ENCODE data around the gene DAAM2.

DAAM2 gene

GRCh38 chr6:39853604-39854003 is 61.4 kb downstream of the DAAM2 start:
- Histone ChIP-seq H3K9me3 (ENCODE audit: insufficient read depth, low read depth, low read length) (no peaks in the 10 kb centered on the region), H3K4me1 (ENCODE audit: insufficient read depth, low read length) (no peaks in the 10 kb centered on the region), H3K4me3 (ENCODE audit: low read length) (no peak overlapping the region), H3K36me3 (ENCODE audit: insufficient read depth, low read depth, low read length) (no peaks in the 10 kb centered on the region), H3K9ac (ENCODE audit: low read depth, low read length) (no peak overlapping the region), H3K27ac (ENCODE audit: low read length) (no peak overlapping the region), H3K27me3 (ENCODE audit: insufficient read depth, low read length) (no peaks in the 10 kb centered on the region)

GRCh38 chr6:39855356-39855995 is 63.3 kb downstream of the DAAM2 start:
- H3K27me3 ChIP-seq (ENCODE audit: insufficient read depth, low read length): no peaks in the 10 kb centered on the region

DNA sequence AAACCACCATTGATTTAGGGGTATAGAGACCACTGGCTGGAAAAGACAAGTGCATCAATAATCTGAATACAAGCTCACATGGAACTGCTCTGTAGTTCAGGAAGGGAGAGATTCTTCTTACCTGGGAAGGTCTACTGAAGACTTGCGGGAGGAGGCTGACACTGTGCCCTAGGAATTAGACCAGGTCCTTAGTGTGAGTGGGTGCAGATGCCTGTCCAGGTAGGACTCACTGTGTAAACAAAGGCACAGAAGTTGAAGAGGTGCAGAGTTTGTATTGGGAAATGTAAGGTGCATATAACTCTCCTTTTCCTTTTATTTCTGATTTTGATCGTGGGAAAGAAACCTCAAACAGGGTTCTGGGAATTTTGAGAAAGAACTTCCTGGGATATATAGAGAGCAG is 66.8 kb downstream of the DAAM2 start:
- Histone ChIP-seq H3K4me1 (ENCODE audit: insufficient read depth, low read length) (no peaks in the 10 kb centered on the region; the same call in 1 of the 2 replicates), H3K4me3 (ENCODE audit: low read length) (no peak overlapping the region), H3K27me3 (ENCODE audit: insufficient read depth, low read length) (no peaks in the 10 kb centered on the region), H3K9ac (ENCODE audit: low read depth, low read length) (no peak overlapping the region), H3K36me3 (ENCODE audit: insufficient read depth, low read depth, low read length) (no peaks in the 10 kb centered on the region), H3K27ac (ENCODE audit: low read length) (no peak overlapping the region), H3K9me3 (ENCODE audit: insufficient read depth, low read depth, low read length) (no peaks in the 10 kb centered on the region)

More at GRCh38 chr6:39855356-39855995, 63.3 kb downstream of the DAAM2 start:
- H3K9ac ChIP-seq (ENCODE audit: low read depth, low read length): no peak overlapping the region
- H3K4me1 ChIP-seq (ENCODE audit: insufficient read depth, low read length): no peaks in the 10 kb centered on the region
- H3K4me3 ChIP-seq (ENCODE audit: low read length): no peak overlapping the region
- H3K9me3 ChIP-seq (ENCODE audit: insufficient read depth, low read depth, low read length): no peaks in the 10 kb centered on the region
- H3K36me3 ChIP-seq (ENCODE audit: insufficient read depth, low read depth, low read length): no peaks in the 10 kb centered on the region
- H3K27ac ChIP-seq (ENCODE audit: low read length): no peak overlapping the region

- H3K36me3 ChIP-seq (ENCODE audit: insufficient read depth, low read depth, low read length): no peaks in the 10 kb centered on the region
- H3K4me3 ChIP-seq (ENCODE audit: low read length): no peak overlapping the region
- H3K9ac ChIP-seq (ENCODE audit: low read depth, low read length): no peak overlapping the region
- H3K4me1 ChIP-seq (ENCODE audit: insufficient read depth, low read length): peaks cover 3% of the 10 kb centered on the region; the same call in 1 of the 2 replicates
- no peaks in the 10 kb centered on the region for H3K27me3 ChIP-seq (ENCODE audit: insufficient read depth, low read length)
- no peaks in the 10 kb centered on the region for H3K9me3 ChIP-seq (ENCODE audit: insufficient read depth, low read depth, low read length)
- H3K27ac ChIP-seq (ENCODE audit: low read length): no peak overlapping the region
These were observed 69.5 kb downstream of the DAAM2 start for GRCh38 chr6:39861663-39862062.

DNA sequence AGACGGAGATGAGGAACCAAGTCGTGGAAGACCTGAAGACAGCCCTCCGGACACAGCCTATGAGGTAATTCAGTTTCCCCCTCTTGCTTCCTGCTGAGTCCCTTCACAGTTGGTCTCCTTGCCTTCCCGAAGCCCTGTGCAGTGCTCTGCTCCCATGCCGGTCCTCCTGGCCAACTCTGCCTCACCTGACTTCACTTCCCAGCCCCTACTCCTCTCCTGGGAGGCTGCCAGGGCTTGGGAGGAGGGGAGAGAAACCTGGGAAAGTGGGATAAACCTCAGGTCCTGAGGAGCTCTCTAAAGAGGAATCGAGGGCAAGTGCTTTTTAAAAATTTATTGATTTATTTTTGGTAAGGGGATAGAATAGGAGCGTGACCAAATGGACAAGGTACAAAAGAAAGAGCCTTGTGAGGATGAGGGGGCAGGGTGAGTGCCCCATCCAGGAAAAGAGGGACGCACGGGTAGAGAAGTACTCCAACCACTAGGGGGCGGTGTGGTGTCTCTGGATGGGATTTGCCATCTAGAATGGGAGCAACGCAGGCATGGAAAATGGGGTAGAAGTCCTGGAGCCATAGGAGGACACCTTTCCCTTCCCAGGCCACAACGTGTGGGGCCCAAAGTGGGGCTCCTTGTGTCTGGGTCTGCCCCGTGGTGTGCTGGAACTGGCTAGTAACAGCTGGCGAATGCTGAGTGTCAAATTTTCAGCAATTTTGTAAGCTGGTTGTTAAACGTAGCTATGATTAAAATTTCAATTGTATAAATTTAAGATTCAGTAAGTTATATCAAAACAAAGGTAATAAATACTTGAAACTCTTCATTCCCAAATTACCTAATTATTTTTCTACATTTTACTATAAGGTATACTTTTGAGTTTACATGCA is 73.1 kb downstream of the DAAM2 start:
- H3K4me1 ChIP-seq (ENCODE audit: insufficient read depth, low read length): peaks cover 11% of the 10 kb centered on the region
- H3K4me3 ChIP-seq (ENCODE audit: low read length): no peak overlapping the region
- no peaks in the 10 kb centered on the region for H3K36me3 ChIP-seq (ENCODE audit: insufficient read depth, low read depth, low read length)
- no peaks in the 10 kb centered on the region for H3K9me3 ChIP-seq (ENCODE audit: insufficient read depth, low read depth, low read length)
- no peak overlapping the region for H3K9ac ChIP-seq (ENCODE audit: low read depth, low read length)
- H3K27me3 ChIP-seq (ENCODE audit: insufficient read depth, low read length): no peaks in the 10 kb centered on the region
- H3K27ac ChIP-seq (ENCODE audit: low read length): no peak overlapping the region

- H3K4me3 ChIP-seq (ENCODE audit: low read length): no peak overlapping the region
- H3K27ac ChIP-seq (ENCODE audit: low read length): no peak overlapping the region
- H3K9me3 ChIP-seq (ENCODE audit: insufficient read depth, low read depth, low read length): no peaks in the 10 kb centered on the region
- H3K27me3 ChIP-seq (ENCODE audit: insufficient read depth, low read length): no peaks in the 10 kb centered on the region
- H3K9ac ChIP-seq (ENCODE audit: low read depth, low read length): no peak overlapping the region
- peaks cover 11% of the 10 kb centered on the region for H3K4me1 ChIP-seq (ENCODE audit: insufficient read depth, low read length)
- no peaks in the 10 kb centered on the region for H3K36me3 ChIP-seq (ENCODE audit: insufficient read depth, low read depth, low read length)
These were observed 75.4 kb downstream of the DAAM2 start for GRCh38 chr6:39867592-39867991.

DNA sequence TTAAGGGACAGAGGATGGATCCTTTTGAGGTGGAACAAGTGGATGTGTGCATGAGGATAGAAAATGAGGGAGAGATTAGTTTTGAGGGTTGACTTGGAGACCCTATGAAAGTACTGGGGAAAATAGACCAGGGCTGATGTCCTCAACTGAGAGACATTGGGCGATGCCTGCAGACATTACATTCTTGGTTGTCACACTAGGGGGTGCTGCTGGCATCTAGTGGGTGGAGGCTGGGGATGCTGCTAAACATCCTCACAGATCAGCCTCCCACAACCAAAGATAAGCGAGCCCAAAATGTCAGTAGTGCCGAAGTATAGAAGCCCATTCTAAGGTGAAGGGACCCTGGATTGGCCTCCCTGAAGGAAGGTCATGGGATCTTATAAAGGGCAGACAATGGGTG is 78.8 kb downstream of the DAAM2 start:
- H3K4me3 ChIP-seq (ENCODE audit: low read length): no peak overlapping the region
- no peak overlapping the region for H3K9ac ChIP-seq (ENCODE audit: low read depth, low read length)
- no peaks in the 10 kb centered on the region for H3K36me3 ChIP-seq (ENCODE audit: insufficient read depth, low read depth, low read length)
- H3K4me1 ChIP-seq (ENCODE audit: insufficient read depth, low read length): peaks cover 8% of the 10 kb centered on the region
- H3K9me3 ChIP-seq (ENCODE audit: insufficient read depth, low read depth, low read length): no peaks in the 10 kb centered on the region
- no peak overlapping the region for H3K27ac ChIP-seq (ENCODE audit: low read length)
- no peaks in the 10 kb centered on the region for H3K27me3 ChIP-seq (ENCODE audit: insufficient read depth, low read length)

- Histone ChIP-seq H3K27ac (ENCODE audit: low read length) (no peak overlapping the region), H3K9me3 (ENCODE audit: insufficient read depth, low read depth, low read length) (no peaks in the 10 kb centered on the region), H3K36me3 (ENCODE audit: insufficient read depth, low read depth, low read length) (no peaks in the 10 kb centered on the region), H3K27me3 (ENCODE audit: insufficient read depth, low read length) (no peaks in the 10 kb centered on the region), H3K4me3 (ENCODE audit: low read length) (no peak overlapping the region), H3K9ac (ENCODE audit: low read depth, low read length) (no peak overlapping the region), H3K4me1 (ENCODE audit: insufficient read depth, low read length) (no peaks in the 10 kb centered on the region)
These were observed 81.3 kb downstream of the DAAM2 start for GRCh38 chr6:39873439-39873838.

DNA sequence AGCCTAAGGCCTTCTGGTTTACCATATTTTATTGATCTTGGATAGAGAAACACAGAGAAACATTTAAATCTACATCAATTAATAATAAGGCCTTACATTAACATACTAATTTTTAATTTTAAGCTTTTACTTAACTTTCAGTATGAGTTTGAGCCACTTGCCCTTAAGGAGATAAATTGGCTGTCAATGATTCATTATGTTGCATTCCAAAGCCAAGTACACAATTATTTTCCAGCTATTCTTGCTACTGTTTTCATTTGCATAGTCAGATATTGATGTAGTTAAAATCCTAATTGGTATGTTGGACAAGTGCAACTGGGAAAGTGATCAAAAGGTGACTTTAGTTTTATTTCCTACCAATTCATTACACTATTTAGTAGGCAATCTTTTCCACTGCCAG is 83.9 kb downstream of the DAAM2 start:
- no peak overlapping the region for H3K9ac ChIP-seq (ENCODE audit: low read depth, low read length)
- H3K4me3 ChIP-seq (ENCODE audit: low read length): no peak overlapping the region
- H3K27ac ChIP-seq (ENCODE audit: low read length): no peak overlapping the region
- H3K9me3 ChIP-seq (ENCODE audit: insufficient read depth, low read depth, low read length): no peaks in the 10 kb centered on the region
- H3K4me1 ChIP-seq (ENCODE audit: insufficient read depth, low read length): no peaks in the 10 kb centered on the region
- H3K27me3 ChIP-seq (ENCODE audit: insufficient read depth, low read length): no peaks in the 10 kb centered on the region
- H3K36me3 ChIP-seq (ENCODE audit: insufficient read depth, low read depth, low read length): no peaks in the 10 kb centered on the region

DNA sequence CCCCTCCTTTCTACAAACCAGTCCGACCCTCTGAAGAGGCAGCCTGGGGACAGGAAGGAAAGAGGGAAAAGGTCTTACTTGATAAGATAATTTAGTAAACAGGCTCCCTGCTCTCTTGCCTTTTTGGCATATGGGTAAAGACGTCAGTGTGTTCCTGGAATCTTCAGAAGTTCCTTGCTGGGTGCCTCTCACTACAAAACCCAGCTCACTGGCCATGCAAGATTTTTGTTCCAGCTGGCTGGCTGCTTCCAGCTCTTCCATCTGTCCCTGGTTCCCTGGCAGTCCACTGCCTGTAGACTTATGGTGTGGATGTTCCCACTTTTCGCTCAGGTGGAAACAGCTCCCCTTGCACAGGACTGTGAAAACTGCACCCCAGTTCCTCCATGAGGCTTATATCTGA is 84.7 kb downstream of the DAAM2 start:
- Histone ChIP-seq H3K36me3 (ENCODE audit: insufficient read depth, low read depth, low read length) (no peaks in the 10 kb centered on the region), H3K27me3 (ENCODE audit: insufficient read depth, low read length) (no peaks in the 10 kb centered on the region), H3K4me1 (ENCODE audit: insufficient read depth, low read length) (no peaks in the 10 kb centered on the region), H3K9me3 (ENCODE audit: insufficient read depth, low read depth, low read length) (no peaks in the 10 kb centered on the region), H3K27ac (ENCODE audit: low read length) (no peak overlapping the region), H3K9ac (ENCODE audit: low read depth, low read length) (no peak overlapping the region), H3K4me3 (ENCODE audit: low read length) (no peak overlapping the region)

DNA sequence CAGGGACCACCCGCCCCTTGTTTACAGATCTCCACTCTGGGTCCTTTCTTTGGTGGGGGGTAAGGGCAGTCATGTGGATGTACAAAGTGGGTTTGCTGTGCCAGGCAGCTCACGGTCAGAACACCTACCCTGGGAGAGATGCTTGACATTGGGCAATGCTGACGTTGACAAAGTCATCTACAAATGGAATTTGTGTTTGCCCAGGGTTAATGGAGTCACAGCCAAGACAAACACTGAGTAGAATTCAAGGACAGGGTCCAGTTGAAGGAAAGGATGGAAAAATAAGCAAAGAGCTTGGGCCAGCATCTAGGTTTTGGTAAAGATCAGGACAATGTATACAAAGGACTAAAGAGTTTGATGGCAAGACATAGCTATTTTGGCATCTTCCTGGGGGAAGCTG is 87.4 kb downstream of the DAAM2 start:
- H3K4me1 ChIP-seq (ENCODE audit: insufficient read depth, low read length): no peaks in the 10 kb centered on the region
- no peak overlapping the region for H3K27ac ChIP-seq (ENCODE audit: low read length)
- H3K4me3 ChIP-seq (ENCODE audit: low read length): no peak overlapping the region

GRCh38 chr6:39880594-39880993 is 88.4 kb downstream of the DAAM2 start:
- Histone ChIP-seq H3K27ac (ENCODE audit: low read length) (no peak overlapping the region), H3K9me3 (ENCODE audit: insufficient read depth, low read depth, low read length) (no peaks in the 10 kb centered on the region), H3K36me3 (ENCODE audit: insufficient read depth, low read depth, low read length) (no peaks in the 10 kb centered on the region), H3K4me1 (ENCODE audit: insufficient read depth, low read length) (no peaks in the 10 kb centered on the region), H3K4me3 (ENCODE audit: low read length) (no peak overlapping the region), H3K9ac (ENCODE audit: low read depth, low read length) (no peak overlapping the region), H3K27me3 (ENCODE audit: insufficient read depth, low read length) (no peaks in the 10 kb centered on the region)

More for the DNA sequence above, 87.4 kb downstream of the DAAM2 start:
- Histone ChIP-seq H3K9me3 (ENCODE audit: insufficient read depth, low read depth, low read length) (no peaks in the 10 kb centered on the region), H3K36me3 (ENCODE audit: insufficient read depth, low read depth, low read length) (no peaks in the 10 kb centered on the region), H3K9ac (ENCODE audit: low read depth, low read length) (no peak overlapping the region), H3K27me3 (ENCODE audit: insufficient read depth, low read length) (no peaks in the 10 kb centered on the region)
